Stimulated activated CD4-positive, alpha-beta T cell treated with anti-CD3 and anti-CD28 coated beads, TNF-alpha, amount 100 ng/mL, for 48 hours (primary cell): ENCODE measurements around the gene NHS.

ENCODE experiments used
- DNase-seq, 3 donors: peaks; one replicate each; pipeline ENCODE4 v3.0.0-alpha.2; 2020; ENCODE audit warnings: low read depth in 3 of 3

The NHS gene

GRCh38 chrX:17779434-17779833 is 404.4 kb downstream of the NHS start:
- no peak for DNase-seq
